H9 (cell line): ENCODE data around the gene FOXP4. TPM values are rescaled to one million over a fixed set of nuclear protein-coding genes. Genes with fewer than 3 reads are reported as not detected.

ENCODE experiments used
- DNase-seq: peaks from one replicate; pipeline ENCODE4 v3.0.0-alpha.2; 2017
- H2AFZ ChIP-seq: one replicate; pipeline ENCODE4 v1.6.1; 2013; ENCODE audit warnings: mild to moderate bottlenecking, low read length, control low read depth, moderate library complexity
- H2AK5ac ChIP-seq: 2 replicates; pipeline ENCODE4 v1.6.1; 2013; ENCODE audit warnings: low read length, control low read depth, mixed read lengths; ENCODE audit not compliant: insufficient read length
- H2BK120ac ChIP-seq: one replicate; pipeline ENCODE4 v1.6.1; 2013; ENCODE audit warnings: low read depth, mild to moderate bottlenecking, low read length, control low read depth, inconsistent platforms; ENCODE audit not compliant: poor library complexity, severe bottlenecking
- H2BK12ac ChIP-seq: 2 replicates; pipeline ENCODE4 v1.6.1; 2013; ENCODE audit warnings: low read length, control low read depth, mixed read lengths, low read depth; ENCODE audit not compliant: insufficient read length
- H2BK15ac ChIP-seq: 2 replicates; pipeline ENCODE4 v1.6.1; 2013; ENCODE audit warnings: low read depth, low read length, control low read depth
- H2BK20ac ChIP-seq: one replicate; pipeline ENCODE4 v1.6.1; 2013; ENCODE audit warnings: low read depth, mild to moderate bottlenecking, low read length, control low read depth, inconsistent platforms; ENCODE audit not compliant: poor library complexity, severe bottlenecking
- H2BK5ac ChIP-seq: 2 replicates; pipeline ENCODE4 v1.6.1; 2013; ENCODE audit warnings: low read length, control low read depth, mixed read lengths; ENCODE audit not compliant: insufficient read length
- H3K14ac ChIP-seq: 2 replicates; pipeline ENCODE4 v1.6.1; 2013; ENCODE audit warnings: low read length, control low read depth; ENCODE audit not compliant: insufficient read depth
- H3K18ac ChIP-seq: 2 replicates; pipeline ENCODE4 v1.6.1; 2013; ENCODE audit warnings: low read depth, mild to moderate bottlenecking, mixed read lengths, low read length, control low read depth; ENCODE audit not compliant: insufficient read length
- H3K23ac ChIP-seq: 2 replicates; pipeline ENCODE4 v1.6.1; 2013; ENCODE audit warnings: low read length, control low read depth, mixed read lengths, low read depth; ENCODE audit not compliant: insufficient read length
- H3K23me2 ChIP-seq: 2 replicates; pipeline ENCODE4 v1.6.1; 2013; ENCODE audit warnings: low read depth, mild to moderate bottlenecking, mixed read lengths, low read length, control low read depth; ENCODE audit not compliant: insufficient read length, poor library complexity, severe bottlenecking
- H3K27ac ChIP-seq: 2 replicates; pipeline ENCODE4 v1.5.1; 2013; ENCODE audit warnings: low read length, control low read depth, mixed read lengths, low read depth; ENCODE audit not compliant: insufficient read length
- H3K27me3 ChIP-seq: 2 replicates; pipeline ENCODE4 v1.6.1; 2013; ENCODE audit warnings: low read length, control low read depth, inconsistent platforms; ENCODE audit not compliant: insufficient read depth
- H3K4ac ChIP-seq: 2 replicates; pipeline ENCODE4 v1.6.1; 2013; ENCODE audit warnings: low read depth, mild to moderate bottlenecking, control low read depth, inconsistent platforms, low read length, moderate library complexity
- H3K4me1 ChIP-seq: 2 replicates; pipeline ENCODE4 v1.6.1; 2013; ENCODE audit warnings: low read length, control low read depth, inconsistent platforms; ENCODE audit not compliant: insufficient read depth
- H3K4me2 ChIP-seq: 2 replicates; pipeline ENCODE4 v1.6.1; 2013; ENCODE audit warnings: low read length, control low read depth, mixed read lengths; ENCODE audit not compliant: insufficient read length, insufficient read depth
- H3K56ac ChIP-seq: 2 replicates; pipeline ENCODE4 v1.6.1; 2013; ENCODE audit warnings: low read depth, mild to moderate bottlenecking, mixed read lengths, low read length, control low read depth; ENCODE audit not compliant: insufficient read length
- H3K79me1 ChIP-seq: 2 replicates; pipeline ENCODE4 v1.6.1; 2013; ENCODE audit warnings: low read depth, mild to moderate bottlenecking, moderate library complexity, low read length, control low read depth, inconsistent platforms; ENCODE audit not compliant: insufficient read depth, poor library complexity, severe bottlenecking
- H3K79me2 ChIP-seq: 2 replicates; pipeline ENCODE4 v1.6.1; 2013; ENCODE audit warnings: low read length, control low read depth, inconsistent platforms; ENCODE audit not compliant: insufficient read depth
- H3K9ac ChIP-seq: 2 replicates; pipeline ENCODE4 v1.6.1; 2013; ENCODE audit warnings: low read length, control low read depth, mixed read lengths; ENCODE audit not compliant: insufficient read length; ENCODE audit errors: extremely low read depth
- H3K9me3 ChIP-seq: one replicate; pipeline ENCODE4 v1.6.1; 2013; ENCODE audit warnings: low read depth, low read length, inconsistent platforms; ENCODE audit not compliant: control insufficient read depth
- H3T11ph ChIP-seq: one replicate; pipeline ENCODE4 v1.6.1; 2013; ENCODE audit warnings: mild to moderate bottlenecking, low read length, control low read depth, inconsistent platforms
- H4K20me1 ChIP-seq: one replicate; pipeline ENCODE4 v1.6.1; 2013; ENCODE audit not compliant: control insufficient read depth, insufficient read length, insufficient read depth
- H4K5ac ChIP-seq: 2 replicates; pipeline ENCODE4 v1.6.1; 2013; ENCODE audit warnings: low read depth, mild to moderate bottlenecking, mixed read lengths, low read length, control low read depth; ENCODE audit not compliant: insufficient read length
- H4K8ac ChIP-seq: replicated peaks from 2 replicates; pipeline ENCODE4 v1.6.1; 2013; ENCODE audit warnings: low read length, control low read depth, mixed read lengths, low read depth; ENCODE audit not compliant: insufficient read length
- H4K91ac ChIP-seq: 2 replicates; pipeline ENCODE4 v1.6.1; 2013; ENCODE audit warnings: low read depth, mild to moderate bottlenecking, moderate library complexity, mixed read lengths, low read length, control low read depth; ENCODE audit not compliant: insufficient read length
- H3K27ac Mint-ChIP-seq, 3 experiments: 2 replicates in 2 of 3; 3 replicates in 1 of 3; pipeline ENCODE4 v1.8.0; 2020 to 2021; ENCODE audit warnings: mixed read lengths in 3 of 3, mild to moderate bottlenecking in 1 of 3, moderate library complexity in 1 of 3
- H3K27me3 Mint-ChIP-seq: 2 replicates; pipeline ENCODE4 v1.8.0; 2021; ENCODE audit warnings: low read depth, mild to moderate bottlenecking, moderate library complexity, mixed read lengths
- H3K36me3 Mint-ChIP-seq, 3 experiments: 2 replicates in 2 of 3; 3 replicates in 1 of 3; pipeline ENCODE4 v1.8.0; 2020 to 2021; ENCODE audit warnings: low read depth in 3 of 3, mixed read lengths in 3 of 3; ENCODE audit not compliant: insufficient read depth in 1 of 3
- H3K4me1 Mint-ChIP-seq, 2 experiments: 2 replicates each; pipeline ENCODE4 v1.8.0; 2020; ENCODE audit warnings: mixed read lengths in 2 of 2
- H3K4me3 Mint-ChIP-seq, 2 experiments: 2 replicates in 1 of 2; 3 replicates in 1 of 2; pipeline ENCODE4 v1.8.0; 2020 to 2021; ENCODE audit warnings: mild to moderate bottlenecking in 2 of 2, mixed read lengths in 2 of 2, moderate library complexity in 1 of 2
- H3K9me3 Mint-ChIP-seq, 2 experiments: 2 replicates in 1 of 2; 3 replicates in 1 of 2; pipeline ENCODE4 v1.8.0; 2020; ENCODE audit warnings: mild to moderate bottlenecking in 2 of 2, mixed read lengths in 2 of 2, moderate library complexity in 1 of 2
- CTCF ChIP-seq: fragments of 200-600 bp; sonication (generic); conservative IDR thresholded peaks from 3 replicates; pipeline ENCODE4 v1.8.0; 2021; ENCODE audit warnings: antibody characterized with exemption, mild to moderate bottlenecking
- WGBS: extraction: QIAGEN DNeasy Blood & Tissue Kit; methylation state at CpG from one replicate; pipeline ENCODE4 v1.1.7; 2013; ENCODE audit warnings: missing lambda C conversion rate, low lambda C conversion rate, mixed read lengths; ENCODE audit not compliant: insufficient read length; ENCODE audit errors: extremely low coverage; 5-methylcytosine and 5-hydroxymethylcytosine counted together
- total RNA-seq: library from RNA; stranded (reverse); gene quantifications from 2 replicates; pipeline ENCODE4 v1.2.1, GENCODE V29; 2021

The FOXP4 gene
- total RNA-seq, 1 experiment from 2014 or later: 18.2 TPM

- H3K27ac Mint-ChIP-seq: no peak overlapping the region
- Histone ChIP-seq H3K4me2 (no peak overlapping the region), H4K91ac (no peak overlapping the region), H3K56ac (no peak overlapping the region), H3K23me2 (peaks cover 3% of the 10 kb centered on the region), H2BK12ac (no peak overlapping the region), H2BK15ac (no peak overlapping the region), H4K20me1 (peaks cover 3% of the 10 kb centered on the region), H3K23ac (no peak overlapping the region), H3K79me1 (no peaks in the 10 kb centered on the region), H3K9ac (no peak overlapping the region), H3K27ac (no peak overlapping the region), H3K4ac (no peak overlapping the region), H2AK5ac (no peak overlapping the region), H4K8ac (no peak overlapping the region), H3K27me3 (no peaks in the 10 kb centered on the region), H3K79me2 (no peaks in the 10 kb centered on the region), H3K14ac (no peak overlapping the region), H4K5ac (no peak overlapping the region), H2BK20ac (no peak overlapping the region), H3T11ph (no peak overlapping the region), H3K4me1 (peaks cover 2% of the 10 kb centered on the region; the same call in 1 of the 2 replicates), H3K18ac (no peak overlapping the region), H2BK5ac (no peak overlapping the region), H2BK120ac (no peak overlapping the region), H3K9me3 (no peaks in the 10 kb centered on the region), H2AFZ (no peak overlapping the region)
- H3K4me3 Mint-ChIP-seq: no peak overlapping the region
- no peaks in the 10 kb centered on the region; a peak in 1 of 5 replicates for H3K9me3 Mint-ChIP-seq
- DNase-seq: no peak
- H3K36me3 Mint-ChIP-seq: no peaks in the 10 kb centered on the region; a peak in 1 of 7 replicates
- peaks cover 10 to 42% of the 10 kb centered on the region in 2 experiments for H3K4me1 Mint-ChIP-seq
- H3K27me3 Mint-ChIP-seq: peaks cover 7% of the 10 kb centered on the region
- WGBS: no CpG with 5 or more reads among the region's 4 CpGs
- TF ChIP-seq CTCF: no peak
Observed at GRCh38 chr6:41602422-41602743, 56.2 kb downstream of the FOXP4 start.
